GM12873 (cell line): ENCODE measurements around the gene ETV3L.

ENCODE experiments used
- CTCF ChIP-seq: IDR thresholded peaks from 2 replicates; pipeline ENCODE4 v1.5.1; 2012; ENCODE audit warnings: low read depth, mild to moderate bottlenecking, moderate library complexity, low read length, control low read depth; ENCODE audit not compliant: insufficient read depth; ENCODE audit errors: missing control alignments

ETV3L gene

DNA sequence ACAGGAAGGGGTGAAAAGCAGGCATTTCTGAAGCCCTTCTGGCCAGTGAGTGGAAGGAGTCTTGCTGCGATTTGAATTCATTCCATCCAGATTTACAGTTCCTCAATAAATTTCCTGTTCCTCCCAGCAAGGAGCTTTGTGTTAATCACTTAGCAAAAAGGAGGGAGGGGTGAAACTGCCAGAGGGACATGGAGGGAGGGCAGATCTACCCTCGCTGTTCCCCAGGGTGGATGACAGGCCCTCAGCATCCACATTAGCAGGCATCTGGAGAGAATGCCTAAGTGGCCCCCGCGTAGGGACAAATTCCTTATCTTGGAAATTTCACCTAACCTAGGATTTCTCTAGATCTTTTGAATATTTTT, 37.4 kb upstream of the ETV3L start:
- no peak for TF ChIP-seq CTCF

GRCh38 chr1:157136133-157136532, 36.5 kb upstream of the ETV3L start:
- TF ChIP-seq CTCF = no peak

GRCh38 chr1:157135646-157136045, 36.0 kb upstream of the ETV3L start:
- TF ChIP-seq CTCF = no peak

DNA sequence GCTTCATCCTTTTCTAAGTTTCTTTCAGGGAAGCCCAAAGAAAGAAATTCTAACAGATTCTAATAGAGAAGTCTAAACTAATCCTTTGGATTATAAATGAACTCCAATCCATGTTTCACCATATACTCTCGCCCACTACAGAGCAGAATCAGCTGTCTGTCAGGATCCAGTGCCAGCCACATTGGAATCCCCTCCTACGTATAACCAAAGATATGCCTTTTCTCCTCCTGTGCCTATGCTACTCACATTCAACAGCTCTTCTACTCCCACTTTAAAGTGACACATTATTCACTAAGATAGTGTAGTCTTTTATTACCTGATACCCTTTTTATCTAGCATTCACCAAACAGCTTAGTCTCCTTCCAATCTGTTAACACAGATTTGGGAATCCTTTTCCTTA, 35.5 kb upstream of the ETV3L start:
- TF ChIP-seq CTCF = no peak

- no peak for TF ChIP-seq CTCF
These were observed 34.8 kb upstream of the ETV3L start for GRCh38 chr1:157134442-157134841.

- no peak for TF ChIP-seq CTCF
These were observed 33.8 kb upstream of the ETV3L start for GRCh38 chr1:157133426-157133825.

DNA sequence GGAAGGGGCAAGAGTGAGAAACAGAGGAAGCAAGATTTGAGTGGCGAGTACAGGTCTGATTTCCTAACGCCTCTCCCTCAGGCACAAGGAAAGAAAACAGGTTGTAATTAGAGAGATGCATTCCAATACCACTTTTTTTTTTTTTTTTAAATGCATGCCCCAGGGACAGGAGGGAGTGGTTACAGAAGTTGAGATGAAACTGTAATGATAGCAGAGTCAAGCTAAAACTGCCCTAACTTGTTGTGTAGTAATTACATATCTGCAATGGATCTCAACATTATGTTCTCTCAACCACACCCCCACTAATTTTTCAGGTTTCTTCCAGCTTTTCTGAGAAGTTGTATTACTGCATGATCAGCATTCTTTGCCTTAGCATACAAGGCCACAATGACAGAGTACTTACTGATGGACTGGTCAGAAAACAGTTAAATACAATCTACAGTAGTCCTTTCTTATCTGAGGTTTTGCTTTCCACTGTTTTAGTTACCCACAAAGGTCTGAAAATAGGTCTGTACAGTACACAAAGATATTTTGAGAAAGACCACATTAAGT, 33.1 kb upstream of the ETV3L start:
- TF ChIP-seq CTCF = no peak
